ENCODE measurements around the gene BAHCC1. TPM values are rescaled to one million over a fixed set of nuclear protein-coding genes. Genes with fewer than 3 reads are reported as not detected.

Gene BAHCC1
- total RNA-seq, 1 experiment from 2014 or later: 74.2 TPM

DNA sequence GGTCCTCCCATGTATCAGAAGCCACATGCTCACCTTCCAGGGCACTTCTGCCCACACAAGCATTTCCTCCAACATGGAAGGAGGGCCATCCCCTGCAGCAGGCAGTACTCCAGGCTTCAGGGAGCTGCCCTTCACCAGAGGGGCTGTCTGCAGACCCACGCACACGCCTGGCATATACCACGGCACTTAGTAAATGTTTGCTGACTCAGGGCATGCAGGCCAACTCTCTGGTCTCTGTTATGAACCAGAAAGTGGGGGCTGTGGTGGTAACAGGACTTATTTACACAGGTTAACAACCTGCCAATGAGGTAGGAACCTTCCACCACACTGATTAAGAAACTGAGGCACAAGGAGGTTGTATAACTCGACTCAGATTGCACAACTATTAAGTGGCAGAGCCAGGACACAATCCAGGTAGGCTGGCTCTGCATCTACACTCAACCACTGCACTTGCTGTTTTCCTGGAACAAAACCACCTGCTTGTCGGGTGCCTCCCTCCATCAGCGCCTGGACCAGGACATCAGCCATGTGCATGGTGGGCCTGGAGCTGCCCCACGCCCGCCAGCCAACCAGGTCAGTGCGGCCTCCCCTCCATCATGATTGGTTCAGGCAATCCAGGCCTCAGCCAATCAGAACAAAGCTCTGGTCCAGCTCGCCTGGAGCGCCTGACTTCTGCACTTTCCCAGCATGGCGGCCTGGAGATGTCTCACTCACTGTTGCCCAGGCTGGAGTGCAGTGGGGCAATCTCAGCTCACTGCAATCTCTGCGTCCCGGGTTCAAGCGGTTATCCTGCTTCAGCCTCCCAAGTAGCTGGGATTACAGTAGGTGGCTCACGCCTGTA is 98.2 kb downstream of the BAHCC1 start:
- H3K9me3 ChIP-seq (ENCODE audit: low read depth, low read length, poor library complexity, severe bottlenecking): no peaks in the 10 kb centered on the region
- H3K4me1 ChIP-seq (ENCODE audit: insufficient read depth, low read length, poor library complexity, severe bottlenecking): peaks cover 20% of the 10 kb centered on the region
- TF ChIP-seq EZH2 (IDR thresholded peaks at IDR 0.05; ENCODE audit: borderline replicate concordance, low read depth, low read length, poor library complexity, severe bottlenecking) (no peak), CTCF (conservative IDR thresholded peaks at IDR 0.05; ENCODE audit: low read depth, low read length) (no peak)
- no peak overlapping the region for H3K27ac ChIP-seq (ENCODE audit: low read depth, low read length, poor library complexity, severe bottlenecking)
- BruUV-seq (replicated peaks): no TSS peak
- H3K27me3 ChIP-seq (replicated peaks; ENCODE audit: insufficient read depth, low read depth, low read length, poor library complexity): no peaks in the 10 kb centered on the region
- POLR2A ChIA-PET (ENCODE audit: low non-redundant PET): no interaction called here
- DNase-seq (ENCODE audit: low spot score): no peak
- H3K4me3 ChIP-seq (ENCODE audit: low read depth, low read length, poor library complexity, severe bottlenecking): no peak overlapping the region
- H3K36me3 ChIP-seq (ENCODE audit: insufficient read depth, low read length, poor library complexity, severe bottlenecking): no peaks in the 10 kb centered on the region
- intact Hi-C loops (cut with micrococcal nuclease; ENCODE audit: unreplicated experiment): no loop called here
- CTCF ChIA-PET: interaction anchor here (0.7 kb wide), 1 partner anchor 8 kb away, joined by 3 read pairs; no protein-coding TSS in a partner anchor

DNA sequence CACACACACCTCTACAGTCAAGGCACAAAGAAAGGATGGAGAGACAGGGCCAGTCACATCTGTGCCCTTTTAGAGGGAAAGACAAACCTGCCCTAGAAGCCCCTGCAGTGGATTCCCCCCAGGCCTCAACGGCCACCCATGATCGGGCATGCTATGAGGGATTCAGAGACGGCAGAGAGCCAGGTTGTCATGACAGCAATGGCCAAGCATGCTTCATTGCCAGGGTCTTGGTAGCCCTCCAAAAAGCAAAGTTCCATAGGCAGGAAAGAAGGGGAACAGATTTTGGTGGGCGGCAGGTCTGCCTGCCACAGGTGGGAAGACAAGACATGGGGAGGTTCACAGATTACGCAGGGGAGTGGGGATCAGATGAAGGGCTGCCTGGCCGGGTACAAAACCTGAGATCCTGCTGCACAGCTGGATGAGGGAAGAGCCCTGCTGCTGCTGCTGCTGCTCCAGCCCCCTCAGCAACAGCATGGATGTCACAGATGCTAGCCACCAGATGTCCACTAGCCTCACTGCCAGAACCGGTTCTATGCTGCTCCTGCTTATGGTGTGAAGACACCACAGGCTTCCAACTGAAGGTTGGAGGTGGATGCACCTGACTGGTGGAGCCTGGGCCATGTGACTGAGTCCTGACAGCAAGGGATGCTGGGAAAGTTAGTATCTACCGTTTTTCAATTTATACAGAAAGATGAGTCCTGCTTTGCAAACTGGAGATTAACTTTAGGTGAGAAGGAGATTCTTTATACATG is 99.5 kb downstream of the BAHCC1 start:
- POLR2A ChIA-PET (ENCODE audit: low non-redundant PET): no interaction called here
- no peaks in the 10 kb centered on the region for H3K27me3 ChIP-seq (replicated peaks; ENCODE audit: insufficient read depth, low read depth, low read length, poor library complexity)
- H3K36me3 ChIP-seq (ENCODE audit: insufficient read depth, low read length, poor library complexity, severe bottlenecking): no peaks in the 10 kb centered on the region
- no peaks in the 10 kb centered on the region for H3K9me3 ChIP-seq (ENCODE audit: low read depth, low read length, poor library complexity, severe bottlenecking)
- H3K4me1 ChIP-seq (ENCODE audit: insufficient read depth, low read length, poor library complexity, severe bottlenecking): peaks cover 7% of the 10 kb centered on the region
- H3K4me3 ChIP-seq (ENCODE audit: low read depth, low read length, poor library complexity, severe bottlenecking): no peak overlapping the region
- H3K27ac ChIP-seq (ENCODE audit: low read depth, low read length, poor library complexity, severe bottlenecking): no peak overlapping the region
- DNase-seq (ENCODE audit: low spot score): peak; percentile 50
- no TSS peak for BruUV-seq (replicated peaks)
- CTCF ChIA-PET: no interaction called here
- intact Hi-C loops (cut with micrococcal nuclease; ENCODE audit: unreplicated experiment): no loop called here
- TF ChIP-seq EZH2 (IDR thresholded peaks at IDR 0.05; ENCODE audit: borderline replicate concordance, low read depth, low read length, poor library complexity, severe bottlenecking) (no peak), CTCF (conservative IDR thresholded peaks at IDR 0.05; ENCODE audit: low read depth, low read length) (no peak)

- Histone ChIP-seq H3K27me3 (replicated peaks; ENCODE audit: insufficient read depth, low read depth, low read length, poor library complexity) (no peaks in the 10 kb centered on the region), H3K4me3 (ENCODE audit: low read depth, low read length, poor library complexity, severe bottlenecking) (no peak overlapping the region), H3K27ac (ENCODE audit: low read depth, low read length, poor library complexity, severe bottlenecking) (no peak overlapping the region), H3K4me1 (ENCODE audit: insufficient read depth, low read length, poor library complexity, severe bottlenecking) (no peaks in the 10 kb centered on the region), H3K9me3 (ENCODE audit: low read depth, low read length, poor library complexity, severe bottlenecking) (no peaks in the 10 kb centered on the region), H3K36me3 (ENCODE audit: insufficient read depth, low read length, poor library complexity, severe bottlenecking) (no peaks in the 10 kb centered on the region)
- no TSS peak for BruUV-seq (replicated peaks)
- intact Hi-C loops (cut with micrococcal nuclease; ENCODE audit: unreplicated experiment): no loop called here
- POLR2A ChIA-PET (ENCODE audit: low non-redundant PET): interaction anchor here (1.0 kb wide), 1 partner anchor 15 kb away, joined by 3 read pairs; no protein-coding TSS in a partner anchor
- TF ChIP-seq EZH2 (IDR thresholded peaks at IDR 0.05; ENCODE audit: borderline replicate concordance, low read depth, low read length, poor library complexity, severe bottlenecking) (no peak), CTCF (conservative IDR thresholded peaks at IDR 0.05; ENCODE audit: low read depth, low read length) (no peak)
- DNase-seq (ENCODE audit: low spot score): no peak
- CTCF ChIA-PET: no interaction called here
Measured at GRCh38 chr17:81498953-81499600, 103.8 kb downstream of the BAHCC1 start.
